Measurements from ENCODE around the gene AGAP3. TPM values are rescaled to one million over a fixed set of nuclear protein-coding genes. Genes with fewer than 3 reads are reported as not detected.

The AGAP3 gene
- total and polyA plus RNA-seq, 4 donors: 75.9 to 194 (median 110) TPM

GRCh38 chr7:151087245-151088018 lies 1.2 kb downstream of the AGAP3 start:
- no peak for TF ChIP-seq CTCF (IDR thresholded peaks at IDR 0.05; ENCODE audit: control extremely low read depth, extremely low read depth)
- WGBS, 2 donors: 1% methylated on average over 61 to 70 of the region's 70 CpGs
- peak; percentile 63 to 78 (median 64) for DNase-seq

GRCh38 chr7:151088019-151088855 lies 2.0 kb downstream of the AGAP3 start:
- Histone ChIP-seq H3K4me1 (ENCODE audit: control insufficient read depth in 5 of 5, insufficient read depth in 5 of 5, low read length in 5 of 5) (peaks cover 0 to 42% (median 15%) of the 10 kb centered on the region in 5 donors), H3K27ac (ENCODE audit: low read depth in 1 of 2, low read length in 1 of 2) (peak overlapping the region; percentile 62 to 96), H3K4me3 (peak overlapping the region; percentile 60)

More at GRCh38 chr7:151087245-151088018, 1.2 kb downstream of the AGAP3 start:
- ATAC-seq (ENCODE audit: insufficient read depth, low FRiP score): peak; percentile 5
- H3K9ac ChIP-seq (ENCODE audit: insufficient read depth in 1 of 2, low read length in 2 of 2): peak overlapping the region in 1 of 2 donors; percentile 37
- H3K27ac ChIP-seq (ENCODE audit: low read depth in 1 of 2, low read length in 1 of 2): peak overlapping the region; percentile 62 to 96
- H3K27me3 ChIP-seq (ENCODE audit: control insufficient read depth in 3 of 3, insufficient read depth in 3 of 3, low read length in 2 of 3): no peaks in the 10 kb centered on the region
- no peaks in the 10 kb centered on the region for H3K9me3 ChIP-seq (ENCODE audit: control insufficient read depth in 4 of 4, insufficient read depth in 3 of 4, low read length in 3 of 4)
- H3K36me3 ChIP-seq (ENCODE audit: control insufficient read depth in 4 of 4, insufficient read depth in 4 of 4, low read length in 4 of 4): peaks cover 0 to 3% (median 0%) of the 10 kb centered on the region in 4 donors
- H3K4me3 ChIP-seq: peak overlapping the region; percentile 60
- peaks cover 3 to 46% (median 17%) of the 10 kb centered on the region in 5 donors for H3K4me1 ChIP-seq (ENCODE audit: control insufficient read depth in 5 of 5, insufficient read depth in 5 of 5, low read length in 5 of 5)

More at GRCh38 chr7:151088019-151088855, 2.0 kb downstream of the AGAP3 start:
- ATAC-seq (ENCODE audit: insufficient read depth, low FRiP score) (no peak), DNase-seq (no peak)
- Histone ChIP-seq H3K36me3 (ENCODE audit: control insufficient read depth in 4 of 4, insufficient read depth in 4 of 4, low read length in 4 of 4) (peaks cover 0 to 3% (median 0%) of the 10 kb centered on the region in 4 donors), H3K9ac (ENCODE audit: insufficient read depth in 1 of 2, low read length in 2 of 2) (peak overlapping the region in 1 of 2 donors; percentile 37), H3K27me3 (ENCODE audit: control insufficient read depth in 3 of 3, insufficient read depth in 3 of 3, low read length in 2 of 3) (no peaks in the 10 kb centered on the region), H3K9me3 (ENCODE audit: control insufficient read depth in 4 of 4, insufficient read depth in 3 of 4, low read length in 3 of 4) (no peaks in the 10 kb centered on the region)
- 19 to 33% methylated on average over 16 of the region's 16 CpGs for WGBS, 2 donors
- no peak for TF ChIP-seq CTCF (IDR thresholded peaks at IDR 0.05; ENCODE audit: control extremely low read depth, extremely low read depth)
